GM12878 (cell line): ENCODE results near the gene CAMKMT. TPM values are rescaled to one million over a fixed set of nuclear protein-coding genes. Genes with fewer than 3 reads are reported as not detected.
A peak's percentile ranks its signal among the peaks of the same experiment; 100 is the strongest.

ENCODE experiments used
- ATAC-seq: fragments of 200-7000 bp; cut with Tn5 transposase; 3 replicates; pipeline ENCODE4 v1.9.1; 2020; ENCODE audit warnings: mild to moderate bottlenecking, moderate library complexity
- BruUV-seq: library from RNA; stranded (reverse); fragments of 400-500 nt; replicated peaks from 2 replicates; lab custom pipeline; 2021; lab: Mats Ljungman, UMichigan
- CTCF ChIA-PET: fragments of 300-600 bp; sonication (Branson Sonifier 250); formaldehyde crosslinking; extraction: SDS; loops from one replicate; lab custom pipeline; 2021; ENCODE audit warnings: inconsistent platforms; lab: Yijun Ruan, JAX
- POLR2A ChIA-PET: fragments of 350-600 bp; formaldehyde crosslinking; extraction: SDS; loops from one replicate; lab custom pipeline; 2021; ENCODE audit warnings: inconsistent platforms; lab: Charles Lee
- RAD21 ChIA-PET: fragments of 300-600 bp; sonication (Branson Sonifier 250); formaldehyde crosslinking; loops from one replicate; lab custom pipeline; 2023; ENCODE audit warnings: antibody characterized with exemption; ENCODE audit not compliant: unreplicated experiment; lab: Charles Lee
- SMC1A ChIA-PET: fragments of 300-600 bp; sonication (Branson Sonifier 250); formaldehyde crosslinking; loops from one replicate; lab custom pipeline; 2023; ENCODE audit not compliant: unreplicated experiment, uncharacterized antibody; lab: Charles Lee
- DNase-seq: peaks from one replicate; pipeline ENCODE4 v3.0.0-alpha.2; 2011; ENCODE audit warnings: low read depth, low spot score
- FAIRE-seq: peaks from 3 replicates; lab custom pipeline; 2011; peaks lifted over from hg19 to GRCh38; lab: Jason Lieb, UNC
- H2AFZ ChIP-seq: 2 replicates; pipeline ENCODE4 v1.6.0; 2011; ENCODE audit warnings: low read depth, low read length, control low read depth; ENCODE audit not compliant: control insufficient read depth
- H3K27ac ChIP-seq: 2 replicates; pipeline ENCODE4 v1.5.1; 2011; ENCODE audit warnings: control low read depth; ENCODE audit not compliant: control insufficient read depth, insufficient read depth
- H3K27me3 ChIP-seq, 2 experiments: replicated peaks in 1 of 2; 2 replicates each; pipeline versions ENCODE4 v1.6.0 to v1.6.1; 2011; ENCODE audit warnings: low read length in 1 of 2; ENCODE audit not compliant: control insufficient read depth in 2 of 2, insufficient read depth in 2 of 2
- H3K36me3 ChIP-seq, 2 experiments: 2 replicates each; pipeline ENCODE4 v1.5.1; 2011; ENCODE audit warnings: low read length in 1 of 2; ENCODE audit not compliant: control insufficient read depth in 2 of 2, insufficient read depth in 2 of 2
- H3K4me1 ChIP-seq: 2 replicates; pipeline ENCODE4 v1.6.1; 2011; ENCODE audit warnings: mild to moderate bottlenecking, low read length, moderate library complexity, mixed read lengths; ENCODE audit not compliant: control insufficient read depth, insufficient read depth
- H3K4me2 ChIP-seq: 2 replicates; pipeline ENCODE4 v1.6.0; 2011; ENCODE audit warnings: control low read depth; ENCODE audit not compliant: control insufficient read depth, insufficient read depth
- H3K4me3 ChIP-seq: fragments of 200-600 bp; sonication (generic); 2 replicates; pipeline ENCODE4 v1.5.1; 2016
- H3K79me2 ChIP-seq: 2 replicates; pipeline ENCODE4 v1.6.0; 2011; ENCODE audit warnings: low read length; ENCODE audit not compliant: control insufficient read depth, insufficient read depth
- H3K9ac ChIP-seq: 2 replicates; pipeline ENCODE4 v1.8.0; 2011; ENCODE audit warnings: low read length, control low read depth, mixed read lengths; ENCODE audit not compliant: control insufficient read depth, insufficient read depth
- H3K9me3 ChIP-seq: replicated peaks from 3 replicates; pipeline ENCODE4 v1.5.1; 2011; ENCODE audit warnings: mild to moderate bottlenecking, low read length; ENCODE audit not compliant: control insufficient read depth, insufficient read depth
- H4K20me1 ChIP-seq: 2 replicates; pipeline ENCODE4 v1.6.0; 2011; ENCODE audit not compliant: control insufficient read depth, insufficient read depth
- ASH2L ChIP-seq: fragments of 300-600, 200-600 bp; sonication (generic); IDR thresholded peaks from 2 replicates; pipeline ENCODE4 v1.6.1; 2017; ENCODE audit warnings: low read depth, mild to moderate bottlenecking, borderline replicate concordance
- BCL11A ChIP-seq: IDR thresholded peaks from 2 replicates; pipeline ENCODE4 v1.6.1; 2011; ENCODE audit warnings: low read depth, low read length
- CBFB ChIP-seq: IDR thresholded peaks from 2 replicates; pipeline ENCODE4 v1.6.1; 2016; ENCODE audit warnings: antibody characterized with exemption, low read depth
- CBX5 ChIP-seq: sonication (generic); IDR thresholded peaks from 2 replicates; pipeline ENCODE4 v1.6.1; 2016; ENCODE audit warnings: low read depth, moderate library complexity, mild to moderate bottlenecking, inconsistent platforms
- EED ChIP-seq: sonication (generic); IDR thresholded peaks from 2 replicates; pipeline ENCODE4 v1.6.1; 2016; ENCODE audit warnings: antibody characterized with exemption, low read depth
- GABPA ChIP-seq: IDR thresholded peaks from 2 replicates; pipeline ENCODE4 v1.6.1; 2014; ENCODE audit warnings: antibody characterized with exemption, low read depth, mild to moderate bottlenecking, inconsistent platforms
- GATAD2B ChIP-seq: fragments of 450-650 bp; conservative IDR thresholded peaks from 2 replicates; pipeline ENCODE4 v1.6.1; 2017; ENCODE audit warnings: low read depth, mild to moderate bottlenecking, moderate library complexity
- HDAC2 ChIP-seq: fragments of 200-600 bp; sonication (generic); IDR thresholded peaks from 2 replicates; pipeline ENCODE4 v1.6.1; 2017
- IKZF2 ChIP-seq, 2 experiments: fragments of 450-650 bp; IDR thresholded peaks; 2 replicates each; pipeline ENCODE4 v1.6.1; 2017; ENCODE audit warnings: mild to moderate bottlenecking in 2 of 2, moderate library complexity in 2 of 2
- KAT2A ChIP-seq: conservative IDR thresholded peaks from 2 replicates; pipeline ENCODE4 v1.6.1; 2011; ENCODE audit warnings: low read depth, low read length; ENCODE audit not compliant: control insufficient read depth
- LARP7 ChIP-seq: fragments of 450-650 bp; IDR thresholded peaks from 2 replicates; pipeline ENCODE4 v1.6.1; 2017; ENCODE audit warnings: mild to moderate bottlenecking
- MEF2B ChIP-seq: fragments of 450-650 bp; IDR thresholded peaks from 2 replicates; pipeline ENCODE4 v1.6.1; 2018; ENCODE audit warnings: mild to moderate bottlenecking, moderate library complexity; ENCODE audit not compliant: partially characterized antibody, poor library complexity, severe bottlenecking
- NR2C1 ChIP-seq: fragments of 450-650 bp; IDR thresholded peaks from 2 replicates; pipeline ENCODE4 v1.6.1; 2017; ENCODE audit warnings: antibody characterized with exemption, mild to moderate bottlenecking, moderate library complexity
- PAX8 ChIP-seq: fragments of 450-650 bp; IDR thresholded peaks from 2 replicates; pipeline ENCODE4 v1.6.1; 2017; ENCODE audit warnings: mild to moderate bottlenecking, moderate library complexity
- SIX5 ChIP-seq: IDR thresholded peaks from 2 replicates; pipeline ENCODE4 v1.6.1; 2011; ENCODE audit warnings: mild to moderate bottlenecking, low read depth, low read length, moderate library complexity; ENCODE audit not compliant: severe bottlenecking
- SMAD1 ChIP-seq: fragments of 450-650 bp; IDR thresholded peaks from 2 replicates; pipeline ENCODE4 v1.6.1; 2018; ENCODE audit warnings: mild to moderate bottlenecking, low read depth; ENCODE audit not compliant: partially characterized antibody
- STAT1 ChIP-seq: fragments of 450-650 bp; conservative IDR thresholded peaks from 2 replicates; pipeline ENCODE4 v1.6.1; 2014; ENCODE audit warnings: antibody characterized with exemption, mild to moderate bottlenecking
- TAF1 ChIP-seq: IDR thresholded peaks from 2 replicates; pipeline ENCODE4 v1.6.1; 2011; ENCODE audit warnings: mild to moderate bottlenecking, low read depth, low read length, borderline replicate concordance
- YY1 ChIP-seq: IDR thresholded peaks from 2 replicates; pipeline ENCODE4 v1.6.1; 2011; ENCODE audit warnings: low read depth, mild to moderate bottlenecking, low read length
- ZNF687 ChIP-seq: fragments of 450-650 bp; IDR thresholded peaks from 2 replicates; pipeline ENCODE4 v1.6.1; 2017; ENCODE audit warnings: mild to moderate bottlenecking, moderate library complexity
- WGBS: methylation state at CpG from one replicate; pipeline ENCODE4 v1.1.6; 2016; ENCODE audit warnings: low lambda C conversion rate; ENCODE audit not compliant: insufficient replicate concordance, insufficient coverage; ENCODE audit errors: missing lambda C conversion rate; 5-methylcytosine and 5-hydroxymethylcytosine counted together
- in situ Hi-C: fragments of 300-500 bp; cut with MboI; formaldehyde crosslinking; loops from 9 replicates; pipeline ENCODE4 v1.14.3; 2018; ENCODE audit warnings: mixed read lengths
- intact Hi-C: fragments of 100-400 bp; cut with micrococcal nuclease; formaldehyde crosslinking; loops from one replicate; pipeline ENCODE4 v1.14.2; 2022; ENCODE audit not compliant: unreplicated experiment
- polyA plus RNA-seq, 11 experiments: library from polyadenylated mRNA; depleted of rRNA in 4 of 11; unstranded in 6 of 11; stranded (reverse) in 5 of 11; fragments of >200 nt; fragmentation: Nextera tagmentation in 4 of 11; fragmentation: Illumina TruSeq in 1 of 11; extraction: Ambion mirVana in 4 of 11; extraction: Trizol in 1 of 11; gene quantifications; 1 replicate in 1 of 11; 2 replicates in 10 of 11; pipeline versions ENCODE4 v1.2.1 to v1.2.3, GENCODE V29; 2011 to 2016; ENCODE audit warnings: inconsistent platforms in 2 of 11, missing spikeins in 2 of 11, low read depth in 1 of 11
- total RNA-seq, 4 experiments: library from RNA; depleted of rRNA in 3 of 4; stranded (reverse); fragments of >200 nt in 3 of 4; fragmentation: Illumina TruSeq in 1 of 4; extraction: Trizol in 1 of 4; gene quantifications; 2 replicates each; pipeline versions ENCODE4 v1.2.1 to v1.2.3, GENCODE V29; 2013 to 2021
- TF ChIP-seq, protein P1 (sequence below): fragments of 450-650 bp; IDR thresholded peaks from 2 replicates; pipeline ENCODE4 v1.6.1; 2017; ENCODE audit warnings: low read depth, mild to moderate bottlenecking, moderate library complexity

The CAMKMT gene
- total and polyA plus RNA-seq, 10 of the 15 experiments (the other 5 are each of a cell fraction or from before 2014, with no cell fraction given), result 2.7 to 16.0 (median 11.8) TPM

- intact Hi-C loops, result no loop called here
- peak overlapping the region; percentile 42 for H3K4me3 ChIP-seq
- peak; percentile 81 for FAIRE-seq
- peak; percentile 65 for DNase-seq
- H3K9ac ChIP-seq, result peak overlapping the region; percentile 32; the same call in 1 of the 2 replicates
- no peaks in the 10 kb centered on the region for H3K79me2 ChIP-seq
- BruUV-seq, result no TSS peak
- ChIA-PET POLR2A (interaction anchor here (0.9 to 2.8 kb wide), 11 partner anchors 10 to 323 kb away, joined by 3 to 29 read pairs (median 5); no protein-coding TSS in a partner anchor), CTCF (interaction anchor here (0.8 to 3.5 kb wide), 22 partner anchors 10 to 342 kb away, joined by 3 to 16 read pairs (median 4); no protein-coding TSS in a partner anchor), RAD21 (interaction anchor here (0.6 to 2.8 kb wide), 29 partner anchors 11 to 163 kb away, joined by 3 to 58 read pairs (median 4); no protein-coding TSS in a partner anchor), SMC1A (interaction anchor here (0.6 to 7.8 kb wide), 37 partner anchors 8 to 339 kb away, joined by 3 to 138 read pairs (median 4); partner anchors contain the start of genes CAMKMT and PREPL)
- H3K27me3 ChIP-seq, result no peaks in the 10 kb centered on the region
- H3K4me2 ChIP-seq, result peak overlapping the region; percentile 86
- peak; percentile 93 for ATAC-seq
- H2AFZ ChIP-seq, result peak overlapping the region; percentile 78
- no peaks in the 10 kb centered on the region for H3K36me3 ChIP-seq
- no peaks in the 10 kb centered on the region for H4K20me1 ChIP-seq
- 0% methylated on average over 3 of the region's 3 CpGs for WGBS
- peak overlapping the region; percentile 71 for H3K27ac ChIP-seq
- H3K4me1 ChIP-seq, result peaks cover 26% of the 10 kb centered on the region
- in situ Hi-C loops, result no loop called here
- no peaks in the 10 kb centered on the region for H3K9me3 ChIP-seq
- 0 out of 2 replicates have a peak, but pooled peaks have one; percentile 77 for TF ChIP-seq ASH2L
- TF ChIP-seq SMAD1, result no peak
- peak; percentile 26; the same call in 1 of the 2 replicates for TF ChIP-seq GABPA
- TF ChIP-seq CBX5, result no peak
- TF ChIP-seq KAT2A, result no peak
- no peak for TF ChIP-seq TAF1
- 0 out of 2 replicates have a peak, but pooled peaks have one; percentile 44 for TF ChIP-seq BCL11A
- no peak for TF ChIP-seq NR2C1
- no peak for TF ChIP-seq SIX5
- TF ChIP-seq STAT1, result no peak
- TF ChIP-seq PAX8, result no peak
- TF ChIP-seq, protein P1, sequence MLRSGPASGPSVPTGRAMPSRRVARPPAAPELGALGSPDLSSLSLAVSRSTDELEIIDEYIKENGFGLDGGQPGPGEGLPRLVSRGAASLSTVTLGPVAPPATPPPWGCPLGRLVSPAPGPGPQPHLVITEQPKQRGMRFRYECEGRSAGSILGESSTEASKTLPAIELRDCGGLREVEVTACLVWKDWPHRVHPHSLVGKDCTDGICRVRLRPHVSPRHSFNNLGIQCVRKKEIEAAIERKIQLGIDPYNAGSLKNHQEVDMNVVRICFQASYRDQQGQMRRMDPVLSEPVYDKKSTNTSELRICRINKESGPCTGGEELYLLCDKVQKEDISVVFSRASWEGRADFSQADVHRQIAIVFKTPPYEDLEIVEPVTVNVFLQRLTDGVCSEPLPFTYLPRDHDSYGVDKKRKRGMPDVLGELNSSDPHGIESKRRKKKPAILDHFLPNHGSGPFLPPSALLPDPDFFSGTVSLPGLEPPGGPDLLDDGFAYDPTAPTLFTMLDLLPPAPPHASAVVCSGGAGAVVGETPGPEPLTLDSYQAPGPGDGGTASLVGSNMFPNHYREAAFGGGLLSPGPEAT, result peak; percentile 55; the same call in 1 of the 2 replicates
- peak; percentile 91 for TF ChIP-seq IKZF2 (IDR thresholded peaks at IDR 0.05)
- no peak for TF ChIP-seq LARP7
- peak; percentile 90 for TF ChIP-seq MEF2B
- TF ChIP-seq YY1, result no peak
- TF ChIP-seq GATAD2B, result peak; percentile 54; the same call in 1 of the 2 replicates
- no peak for TF ChIP-seq ZNF687
- TF ChIP-seq CBFB, result no peak
- TF ChIP-seq HDAC2, result no peak
- TF ChIP-seq EED, result no peak
Measured at GRCh38 chr2:44616667-44617155, 255.0 kb downstream of the CAMKMT start.
